Subcutaneous preadipocyte (primary cell): Measurements from ENCODE around the gene VPS26B. TPM values are rescaled to one million over a fixed set of nuclear protein-coding genes. Genes with fewer than 3 reads are reported as not detected.

Source experiments
- total RNA-seq: library from RNA; depleted of rRNA; stranded (reverse); fragments of >200 nt; gene quantifications from 2 replicates; pipeline ENCODE4 v1.2.3, GENCODE V29; 2012

The VPS26B gene
- 37.1 and 37.5 TPM in 2 replicates for total RNA-seq

GRCh38 chr11:134223836-134224709 lies at the start of gene VPS26B, which contains the start of gene NCAPD3:
Gene VPS26B (plus strand): TSS chr11:134224671. CDS start chr11:134225123, 452 bp downstream.
Gene NCAPD3 (minus strand): TSS chr11:134223967. CDS start chr11:134223926, 41 bp downstream.

DNA sequence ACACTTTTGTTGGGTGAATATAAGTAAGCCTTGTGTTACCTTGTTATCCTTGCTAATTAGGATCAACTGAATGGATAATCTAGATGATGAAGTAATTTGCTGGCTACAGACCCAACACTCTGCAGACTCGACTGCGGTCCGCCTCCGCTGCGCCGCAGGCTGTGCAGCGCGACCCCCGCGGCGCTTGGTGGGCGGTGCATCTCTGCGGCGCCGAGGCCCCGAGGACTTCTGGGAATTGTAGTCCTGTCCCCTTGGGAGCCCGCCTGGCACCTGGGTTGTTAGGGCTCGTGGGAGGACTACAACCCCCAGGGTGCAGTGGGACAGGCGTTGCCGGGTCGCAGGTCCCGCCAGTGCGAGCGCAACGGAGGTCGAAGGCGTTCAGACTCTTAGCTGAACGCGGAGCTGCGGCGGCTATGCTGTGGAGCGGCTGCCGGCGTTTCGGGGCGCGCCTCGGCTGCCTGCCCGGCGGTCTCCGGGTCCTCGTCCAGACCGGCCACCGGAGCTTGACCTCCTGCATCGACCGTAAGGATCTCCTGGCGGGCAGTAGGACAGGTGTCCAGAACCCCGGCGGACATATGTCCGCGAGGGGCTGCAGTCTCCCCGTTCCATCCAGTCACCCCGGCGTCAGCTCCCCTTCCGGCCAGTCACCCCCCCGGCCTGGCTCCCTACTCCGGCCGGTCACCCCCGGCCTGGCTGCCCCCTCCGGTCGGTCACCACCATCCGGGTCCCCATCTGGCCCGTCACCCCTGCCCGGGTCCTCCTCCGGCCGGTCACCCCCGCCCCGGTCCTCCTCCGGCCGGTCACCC lies 28.9 kb downstream of the VPS26B start, which contains the start of the genes ACAD8 and THYN1:
ACAD8 (plus strand) TSS at position 381 of the 806 bp plus-strand sequence; CDS start at position 414, 33 bp downstream.
THYN1 (minus strand) TSS at position 165 of the 806 bp plus-strand sequence. CDS start 470 bp downstream, outside the sequence.

DNA sequence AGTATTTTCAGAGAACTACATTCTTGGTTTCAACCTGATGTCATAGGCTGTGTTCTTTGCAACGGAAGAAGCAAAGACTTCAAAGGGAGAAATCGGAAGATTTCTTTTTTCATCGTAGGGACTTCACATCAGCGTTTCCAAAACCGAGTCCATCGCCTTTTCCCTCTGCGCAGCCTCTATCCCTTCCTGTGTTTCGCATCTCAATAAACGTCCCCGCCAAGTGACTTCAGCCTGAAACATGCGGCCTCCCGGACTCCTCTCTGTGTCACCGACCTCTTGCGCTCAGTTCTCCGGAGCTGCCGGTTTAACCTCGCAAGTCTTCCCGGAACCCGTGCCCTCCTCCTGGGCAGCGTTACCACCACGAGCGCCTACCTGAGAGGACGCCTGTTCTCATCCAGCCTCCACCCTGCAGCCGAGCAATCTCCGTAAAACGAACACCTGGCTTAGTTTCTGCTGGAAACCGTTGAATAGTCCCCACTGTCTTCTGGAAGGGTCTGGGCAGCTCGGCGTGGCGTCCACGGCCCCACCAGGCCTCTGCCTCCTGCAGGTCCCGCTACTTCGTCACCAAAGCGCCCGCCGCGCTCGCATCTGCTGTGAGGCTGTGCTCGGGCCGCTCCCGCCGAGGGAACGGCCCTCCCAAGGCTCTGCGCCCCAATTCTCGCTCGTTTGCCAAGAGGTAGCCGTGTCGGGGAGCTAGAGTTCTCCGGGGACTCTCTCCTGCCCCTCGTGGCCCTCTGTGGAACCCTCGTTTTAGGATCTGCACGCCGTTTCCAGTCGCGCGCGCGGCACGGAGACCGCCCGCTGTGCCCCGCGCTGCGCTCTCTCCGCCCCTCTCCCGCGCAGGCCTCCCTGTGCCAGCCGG lies 51.3 kb downstream of the VPS26B start, which contains the start of gene GLB1L3:
GLB1L3 (plus strand) TSS at position 846 of the 862 bp plus-strand sequence. CDS start 362 bp downstream, outside the sequence.

Other genes with a start within 250 kb of the VPS26B start
- 61.7 and 68.6 TPM in 2 replicates for gene JAM3, start 155.6 kb upstream of the VPS26B start, total RNA-seq
- gene NCAPD3, start 704 bp upstream of the VPS26B start, total RNA-seq = 18.0 and 33.4 TPM in 2 replicates
- gene THYN1, start 28.7 kb downstream of the VPS26B start, total RNA-seq = 47.8 and 48.7 TPM in 2 replicates
- 15.8 and 18.8 TPM in 2 replicates for gene ACAD8, start 28.9 kb downstream of the VPS26B start, total RNA-seq
- not detected in 2 replicates for gene GLB1L3, start 51.7 kb downstream of the VPS26B start, total RNA-seq
- 1.1 and 3.5 TPM in 2 replicates for gene GLB1L2, start 107.3 kb downstream of the VPS26B start, total RNA-seq
- not detected in 2 replicates for gene B3GAT1, start 187.6 kb downstream of the VPS26B start, total RNA-seq